IMR-90 (cell line): ENCODE data around the gene UBE2G1. TPM values are rescaled to one million over a fixed set of nuclear protein-coding genes. Genes with fewer than 3 reads are reported as not detected.

ENCODE experiments used
- ATAC-seq: fragments of 200-7000 bp; cut with Tn5 transposase; 2 replicates; pipeline ENCODE4 v1.9.1; 2020; ENCODE audit warnings: low read depth, mild to moderate bottlenecking, moderate library complexity
- BruUV-seq: library from RNA; stranded (reverse); fragments of 400-500 nt; replicated peaks from 2 replicates; lab custom pipeline; 2021; lab: Mats Ljungman, UMichigan
- CTCF ChIA-PET: fragments of 300-600 bp; formaldehyde crosslinking; extraction: SDS; loops from one replicate; lab custom pipeline; 2021; ENCODE audit warnings: antibody characterized with exemption; lab: Yijun Ruan, JAX
- POLR2A ChIA-PET: fragments of 300-600 bp; sonication (Branson Sonifier 250); formaldehyde crosslinking; loops from one replicate; lab custom pipeline; 2022; ENCODE audit warnings: antibody characterized with exemption; ENCODE audit not compliant: unreplicated experiment; lab: Charles Lee
- DNase-seq: peaks from one replicate; pipeline ENCODE4 v3.0.0; 2013
- H2AFZ ChIP-seq: replicated peaks from 2 replicates; pipeline ENCODE3; 2013; ENCODE audit warnings: low read length, mild to moderate bottlenecking; ENCODE audit not compliant: poor library complexity
- H2AK5ac ChIP-seq: 2 replicates; pipeline ENCODE4 v1.6.1; 2013; ENCODE audit warnings: low read depth, low read length, inconsistent platforms
- H2AK9ac ChIP-seq: replicated peaks from 2 replicates; pipeline ENCODE3; 2013; ENCODE audit warnings: mild to moderate bottlenecking, low read depth, low read length, moderate library complexity; ENCODE audit not compliant: poor library complexity
- H2BK120ac ChIP-seq: 2 replicates; pipeline ENCODE4 v1.6.1; 2013; ENCODE audit warnings: low read depth, low read length, inconsistent platforms
- H2BK15ac ChIP-seq: 3 replicates; pipeline ENCODE4 v1.6.1; 2013; ENCODE audit warnings: low read depth, low read length, inconsistent platforms
- H2BK20ac ChIP-seq: 2 replicates; pipeline ENCODE4 v1.6.1; 2013; ENCODE audit warnings: low read depth, mild to moderate bottlenecking, inconsistent platforms, low read length, moderate library complexity
- H2BK5ac ChIP-seq: 2 replicates; pipeline ENCODE4 v1.6.1; 2013; ENCODE audit warnings: mild to moderate bottlenecking, low read depth, low read length, inconsistent platforms; ENCODE audit not compliant: poor library complexity, severe bottlenecking
- H3K14ac ChIP-seq: replicated peaks from 2 replicates; pipeline ENCODE4 v1.6.1; 2013; ENCODE audit warnings: low read depth, low read length, inconsistent platforms
- H3K18ac ChIP-seq: 2 replicates; pipeline ENCODE4 v1.6.1; 2013; ENCODE audit warnings: low read depth, low read length, control low read depth
- H3K23ac ChIP-seq: 2 replicates; pipeline ENCODE4 v1.6.1; 2013; ENCODE audit warnings: low read depth, low read length, inconsistent platforms
- H3K27ac ChIP-seq: 2 replicates; pipeline ENCODE4 v1.5.1; 2013; ENCODE audit warnings: mild to moderate bottlenecking, control low read depth, low read length; ENCODE audit not compliant: insufficient read depth
- H3K27me3 ChIP-seq: 2 replicates; pipeline ENCODE4 v1.6.1; 2013; ENCODE audit warnings: low read length; ENCODE audit not compliant: control insufficient read depth, insufficient read depth
- H3K36me3 ChIP-seq: 2 replicates; pipeline ENCODE4 v1.6.1; 2013; ENCODE audit warnings: low read length, mixed read lengths; ENCODE audit not compliant: control insufficient read depth, insufficient read depth
- H3K4ac ChIP-seq: 2 replicates; pipeline ENCODE4 v1.6.1; 2013; ENCODE audit warnings: low read depth, low read length, inconsistent platforms
- H3K4me1 ChIP-seq: 2 replicates; pipeline ENCODE4 v1.6.1; 2013; ENCODE audit warnings: low read length, mixed read lengths; ENCODE audit not compliant: control insufficient read depth, insufficient read depth
- H3K4me2 ChIP-seq: 2 replicates; pipeline ENCODE4 v1.6.1; 2013; ENCODE audit warnings: low read depth, mild to moderate bottlenecking, control low read depth, low read length, moderate library complexity
- H3K4me3 ChIP-seq: 2 replicates; pipeline ENCODE4 v1.5.1; 2013; ENCODE audit warnings: low read depth, mild to moderate bottlenecking, control low read depth, low read length, moderate library complexity; ENCODE audit not compliant: insufficient read depth
- H3K56ac ChIP-seq: 2 replicates; pipeline ENCODE4 v1.6.1; 2013; ENCODE audit warnings: low read length, inconsistent platforms; ENCODE audit not compliant: insufficient read depth; ENCODE audit errors: extremely low read depth
- H3K79me1 ChIP-seq, 2 experiments: 2 replicates each; pipeline ENCODE4 v1.6.1; 2013; ENCODE audit warnings: low read length in 2 of 2, inconsistent platforms in 1 of 2, low read depth in 1 of 2
- H3K9ac ChIP-seq: 2 replicates; pipeline ENCODE4 v1.6.1; 2013; ENCODE audit warnings: low read depth, low read length, control low read depth
- H3K9me1 ChIP-seq: 2 replicates; pipeline ENCODE4 v1.6.1; 2013; ENCODE audit warnings: low read length, inconsistent platforms; ENCODE audit not compliant: insufficient read depth
- H3K9me3 ChIP-seq: 2 replicates; pipeline ENCODE4 v1.6.1; 2013; ENCODE audit warnings: low read length; ENCODE audit not compliant: control insufficient read depth, insufficient read depth
- H4K20me1 ChIP-seq: 2 replicates; pipeline ENCODE4 v1.6.1; 2013; ENCODE audit warnings: low read length, inconsistent platforms; ENCODE audit not compliant: insufficient read depth
- H4K5ac ChIP-seq: 2 replicates; pipeline ENCODE4 v1.6.1; 2013; ENCODE audit warnings: mild to moderate bottlenecking, low read depth, low read length, control low read depth
- H4K8ac ChIP-seq, 2 experiments: 2 replicates each; pipeline ENCODE4 v1.6.1; 2013; ENCODE audit warnings: low read depth in 2 of 2, low read length in 2 of 2, control low read depth in 1 of 2, inconsistent platforms in 1 of 2
- H4K91ac ChIP-seq: 2 replicates; pipeline ENCODE4 v1.6.1; 2013; ENCODE audit warnings: low read depth, low read length, inconsistent platforms; ENCODE audit not compliant: insufficient read depth
- BHLHE40 ChIP-seq: fragments of 150-350 bp; IDR thresholded peaks from 2 replicates; pipeline ENCODE4 v1.6.1; 2016; ENCODE audit warnings: mild to moderate bottlenecking, low read depth, low read length
- CEBPB ChIP-seq: IDR thresholded peaks from 2 replicates; pipeline ENCODE4 v1.6.1; 2012; ENCODE audit warnings: low read depth, low read length, improper control_type of control experiment
- CHD1 ChIP-seq: IDR thresholded peaks from 2 replicates; pipeline ENCODE4 v1.6.1; 2012; ENCODE audit warnings: low read depth, low read length, improper control_type of control experiment
- CTCF ChIP-seq: conservative IDR thresholded peaks from 2 replicates; pipeline ENCODE4 v1.5.1; 2012; ENCODE audit warnings: mild to moderate bottlenecking, low read depth, low read length, improper control_type of control experiment
- ELK1 ChIP-seq: fragments of 150-350 bp; IDR thresholded peaks from 2 replicates; pipeline ENCODE4 v1.6.1; 2016; ENCODE audit warnings: low read depth, mild to moderate bottlenecking, low read length, moderate library complexity, borderline replicate concordance
- FOS ChIP-seq: fragments of 150-350 bp; IDR thresholded peaks from 2 replicates; pipeline ENCODE4 v1.6.1; 2016; ENCODE audit warnings: low read depth, low read length
- MAFK ChIP-seq: IDR thresholded peaks from 2 replicates; pipeline ENCODE4 v1.6.1; 2012; ENCODE audit warnings: low read depth, low read length, improper control_type of control experiment
- MAZ ChIP-seq: IDR thresholded peaks from 2 replicates; pipeline ENCODE4 v1.6.1; 2012; ENCODE audit warnings: low read depth, mild to moderate bottlenecking, low read length, improper control_type of control experiment, moderate library complexity, borderline replicate concordance
- MXI1 ChIP-seq: IDR thresholded peaks from 2 replicates; pipeline ENCODE4 v1.6.1; 2012; ENCODE audit warnings: low read depth, mild to moderate bottlenecking, low read length, moderate library complexity, borderline replicate concordance
- NFE2L2 ChIP-seq: fragments of 150-350 bp; IDR thresholded peaks from 2 replicates; pipeline ENCODE4 v1.6.1; 2016; ENCODE audit warnings: low read depth, mild to moderate bottlenecking, low read length
- POLR2A ChIP-seq: IDR thresholded peaks from 2 replicates; pipeline ENCODE4 v1.6.1; 2012; ENCODE audit warnings: mild to moderate bottlenecking, low read depth, low read length
- RAD21 ChIP-seq: IDR thresholded peaks from 2 replicates; pipeline ENCODE4 v1.6.1; 2012; ENCODE audit warnings: low read length, improper control_type of control experiment
- RCOR1 ChIP-seq: IDR thresholded peaks from 2 replicates; pipeline ENCODE4 v1.6.1; 2012; ENCODE audit warnings: mild to moderate bottlenecking, low read length, improper control_type of control experiment; ENCODE audit not compliant: insufficient replicate concordance
- RFX5 ChIP-seq: IDR thresholded peaks from 2 replicates; pipeline ENCODE4 v1.8.0; 2012; ENCODE audit warnings: low read depth, mild to moderate bottlenecking, low read length, moderate library complexity
- SMC3 ChIP-seq: fragments of 150-350 bp; IDR thresholded peaks from 2 replicates; pipeline ENCODE4 v1.6.1; 2016; ENCODE audit warnings: low read depth, mild to moderate bottlenecking, antibody characterized with exemption, low read length, moderate library complexity
- WGBS, 2 experiments: methylation state at CpG; one replicate each; pipeline versions ENCODE4 v1.1.5 to v1.1.7; 2013; ENCODE audit warnings: missing lambda C conversion rate in 2 of 2; ENCODE audit not compliant: insufficient read length in 1 of 2; ENCODE audit errors: extremely low coverage in 2 of 2; 5-methylcytosine and 5-hydroxymethylcytosine counted together
- dilution Hi-C: fragments of 300-500 bp; cut with HindIII; formaldehyde crosslinking; loops from one replicate; pipeline ENCODE4 v1.14.3; 2018; ENCODE audit warnings: low sequenced_read_pairs; ENCODE audit not compliant: unreplicated experiment
- in situ Hi-C: fragments of 300-500 bp; cut with MboI; formaldehyde crosslinking; loops from 3 replicates; pipeline ENCODE4 v1.14.3; 2019; ENCODE audit warnings: low sequenced_read_pairs, inconsistent platforms, mixed read lengths
- intact Hi-C: fragments of 100-400 bp; cut with micrococcal nuclease; formaldehyde crosslinking; loops from 2 replicates; pipeline ENCODE4 v1.10.0; 2022
- polyA plus RNA-seq, 3 experiments: library from polyadenylated mRNA; depleted of rRNA; stranded (reverse); fragments of >200 nt; gene quantifications; 2 replicates each; pipeline ENCODE4 v1.2.3, GENCODE V29; 2012; ENCODE audit warnings: low replicate concordance in 1 of 3
- total RNA-seq: library from RNA; depleted of rRNA; stranded (reverse); fragments of >200 nt; gene quantifications from 2 replicates; pipeline ENCODE4 v1.2.3, GENCODE V29; 2012
- TF ChIP-seq, protein P1 (sequence below): fragments of 150-350 bp; IDR thresholded peaks from 2 replicates; pipeline ENCODE4 v1.6.1; 2017; ENCODE audit warnings: mild to moderate bottlenecking, antibody characterized with exemption, low read length, low read depth

Gene UBE2G1
- total and polyA plus RNA-seq, 2 of the 4 experiments (the other 2 are of a cell fraction): 26.3 to 26.6 TPM

DNA sequence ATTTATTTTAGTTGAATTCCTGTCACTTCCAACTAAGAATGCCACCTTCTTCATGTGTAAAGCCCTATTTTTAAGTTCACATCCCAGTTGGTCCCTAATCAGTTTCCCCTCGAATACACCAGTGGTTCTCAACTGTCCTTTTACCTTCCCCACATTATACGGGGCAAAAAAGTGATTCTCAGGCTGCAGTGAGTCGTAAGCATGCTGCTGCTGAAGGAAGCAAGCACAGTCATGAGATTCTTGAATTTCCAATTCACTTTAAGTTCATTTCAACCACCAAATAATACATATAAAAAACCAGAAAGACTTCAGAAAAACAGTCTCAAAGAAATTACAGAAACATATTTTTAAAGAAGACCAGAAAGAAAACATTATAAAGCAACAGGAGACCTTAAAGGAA, 47.9 kb downstream of the UBE2G1 start:
- Histone ChIP-seq H3K56ac (no peak overlapping the region), H2BK5ac (no peak overlapping the region), H3K79me1 (peaks cover 38 to 81% of the 10 kb centered on the region in 2 experiments), H4K8ac (no peak overlapping the region), H3K27me3 (no peaks in the 10 kb centered on the region), H3K9ac (no peak overlapping the region), H2BK20ac (no peak overlapping the region), H4K91ac (no peak overlapping the region), H2AFZ (no peak overlapping the region), H2BK120ac (no peak overlapping the region), H3K14ac (no peak overlapping the region), H2BK15ac (no peak overlapping the region), H2AK5ac (no peak overlapping the region), H3K4me1 (peaks cover 8% of the 10 kb centered on the region), H4K5ac (no peak overlapping the region), H3K9me3 (no peaks in the 10 kb centered on the region), H3K4ac (no peak overlapping the region), H3K36me3 (no peaks in the 10 kb centered on the region; the same call in 1 of the 2 replicates), H3K23ac (no peak overlapping the region), H3K27ac (no peak overlapping the region), H4K20me1 (peaks cover 84% of the 10 kb centered on the region), H3K4me2 (peak overlapping the region; percentile 50; the same call in 1 of the 2 replicates), H2AK9ac (no peak overlapping the region), H3K18ac (0 out of 2 replicates have a peak overlapping the region, but pooled peaks have one; percentile 4), H3K4me3 (no peak overlapping the region), H3K9me1 (peaks cover 12% of the 10 kb centered on the region)
- in situ Hi-C loops: no loop called here
- 43% methylated on average over 2 of the region's 3 CpGs; no CpG with 5 or more reads in 1 of the 2 experiments for WGBS, 2 experiments
- BruUV-seq: no TSS peak
- TF ChIP-seq SMC3 (no peak), CTCF (no peak), MXI1 (no peak), NFE2L2 (no peak), RFX5 (no peak), CEBPB (no peak), ELK1 (no peak), MAFK (no peak), FOS (no peak), MAZ (no peak), CHD1 (no peak), BHLHE40 (no peak), RCOR1 (no peak), POLR2A (no peak), RAD21 (no peak)
- TF ChIP-seq, protein P1, sequence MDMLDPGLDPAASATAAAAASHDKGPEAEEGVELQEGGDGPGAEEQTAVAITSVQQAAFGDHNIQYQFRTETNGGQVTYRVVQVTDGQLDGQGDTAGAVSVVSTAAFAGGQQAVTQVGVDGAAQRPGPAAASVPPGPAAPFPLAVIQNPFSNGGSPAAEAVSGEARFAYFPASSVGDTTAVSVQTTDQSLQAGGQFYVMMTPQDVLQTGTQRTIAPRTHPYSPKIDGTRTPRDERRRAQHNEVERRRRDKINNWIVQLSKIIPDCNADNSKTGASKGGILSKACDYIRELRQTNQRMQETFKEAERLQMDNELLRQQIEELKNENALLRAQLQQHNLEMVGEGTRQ: no peak
- peak; percentile 37; the same call in 1 of the 2 replicates for ATAC-seq
- intact Hi-C loops: loop anchor here (5.0 kb wide), 1 partner anchor 39 kb away; no protein-coding TSS in a partner anchor
- ChIA-PET CTCF (no interaction called here), POLR2A (no interaction called here)
- DNase-seq: peak; percentile 51
- dilution Hi-C loops: no loop called here
